GM12892 (cell line): ENCODE measurements around the gene RHEX.

Experiments
- POLR2A ChIP-seq: IDR thresholded peaks from 2 replicates; pipeline ENCODE4 v1.6.1; 2011; ENCODE audit warnings: low read depth, low read length, control low read depth
- POLR2AphosphoS5 ChIP-seq: IDR thresholded peaks from 2 replicates; pipeline ENCODE4 v1.6.1; 2011; ENCODE audit warnings: low read depth, low read length, control low read depth

DNA sequence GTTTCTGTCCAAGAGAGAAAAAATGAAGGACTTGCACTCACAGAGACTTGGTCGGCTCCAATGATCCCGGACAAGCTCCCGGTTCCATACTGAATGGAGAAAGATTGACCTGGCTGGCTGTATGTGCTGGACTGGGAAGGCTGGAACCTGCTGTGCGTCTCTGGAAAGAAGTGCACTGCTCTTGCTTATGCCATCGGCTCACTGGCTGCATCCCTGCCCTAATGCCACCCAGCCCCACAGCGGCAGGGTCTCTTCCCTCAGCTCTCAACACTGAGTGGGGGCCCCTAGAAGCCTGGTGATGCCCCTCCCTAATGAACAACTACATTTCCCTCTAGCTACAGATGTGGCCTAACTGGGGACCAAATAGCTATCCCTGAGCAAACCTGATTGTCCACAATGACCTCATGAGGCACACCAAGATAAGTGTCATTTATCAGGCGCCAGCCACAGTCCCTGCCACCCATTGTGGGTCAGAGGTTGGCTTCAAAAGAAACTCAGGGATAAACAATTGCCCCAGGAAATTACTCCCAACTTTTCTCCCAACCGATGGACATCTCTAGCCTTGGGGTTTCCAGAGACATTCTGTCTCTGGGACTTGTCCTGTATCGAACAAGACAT lies 31.9 kb upstream of the RHEX start:
- no peak for TF ChIP-seq POLR2A
- no peak for TF ChIP-seq POLR2AphosphoS5
